H9 (cell line): ENCODE results near the gene BPIFB2. TPM values are rescaled to one million over a fixed set of nuclear protein-coding genes. Genes with fewer than 3 reads are reported as not detected.
A peak's percentile ranks its signal among the peaks of the same experiment; 100 is the strongest.

ENCODE experiments used
- DNase-seq: peaks from one replicate; pipeline ENCODE4 v3.0.0-alpha.2; 2017
- H2AFZ ChIP-seq: one replicate; pipeline ENCODE4 v1.6.1; 2013; ENCODE audit warnings: mild to moderate bottlenecking, low read length, control low read depth, moderate library complexity
- H2AK5ac ChIP-seq: 2 replicates; pipeline ENCODE4 v1.6.1; 2013; ENCODE audit warnings: low read length, control low read depth, mixed read lengths; ENCODE audit not compliant: insufficient read length
- H2BK120ac ChIP-seq: one replicate; pipeline ENCODE4 v1.6.1; 2013; ENCODE audit warnings: low read depth, mild to moderate bottlenecking, low read length, control low read depth, inconsistent platforms; ENCODE audit not compliant: poor library complexity, severe bottlenecking
- H2BK12ac ChIP-seq: 2 replicates; pipeline ENCODE4 v1.6.1; 2013; ENCODE audit warnings: low read length, control low read depth, mixed read lengths, low read depth; ENCODE audit not compliant: insufficient read length
- H2BK15ac ChIP-seq: 2 replicates; pipeline ENCODE4 v1.6.1; 2013; ENCODE audit warnings: low read depth, low read length, control low read depth
- H2BK20ac ChIP-seq: one replicate; pipeline ENCODE4 v1.6.1; 2013; ENCODE audit warnings: low read depth, mild to moderate bottlenecking, low read length, control low read depth, inconsistent platforms; ENCODE audit not compliant: poor library complexity, severe bottlenecking
- H2BK5ac ChIP-seq: 2 replicates; pipeline ENCODE4 v1.6.1; 2013; ENCODE audit warnings: low read length, control low read depth, mixed read lengths; ENCODE audit not compliant: insufficient read length
- H3K14ac ChIP-seq: 2 replicates; pipeline ENCODE4 v1.6.1; 2013; ENCODE audit warnings: low read length, control low read depth; ENCODE audit not compliant: insufficient read depth
- H3K18ac ChIP-seq: 2 replicates; pipeline ENCODE4 v1.6.1; 2013; ENCODE audit warnings: low read depth, mild to moderate bottlenecking, mixed read lengths, low read length, control low read depth; ENCODE audit not compliant: insufficient read length
- H3K23ac ChIP-seq: 2 replicates; pipeline ENCODE4 v1.6.1; 2013; ENCODE audit warnings: low read length, control low read depth, mixed read lengths, low read depth; ENCODE audit not compliant: insufficient read length
- H3K23me2 ChIP-seq: 2 replicates; pipeline ENCODE4 v1.6.1; 2013; ENCODE audit warnings: low read depth, mild to moderate bottlenecking, mixed read lengths, low read length, control low read depth; ENCODE audit not compliant: insufficient read length, poor library complexity, severe bottlenecking
- H3K27ac ChIP-seq: 2 replicates; pipeline ENCODE4 v1.5.1; 2013; ENCODE audit warnings: low read length, control low read depth, mixed read lengths, low read depth; ENCODE audit not compliant: insufficient read length
- H3K27me3 ChIP-seq: 2 replicates; pipeline ENCODE4 v1.6.1; 2013; ENCODE audit warnings: low read length, control low read depth, inconsistent platforms; ENCODE audit not compliant: insufficient read depth
- H3K4ac ChIP-seq: 2 replicates; pipeline ENCODE4 v1.6.1; 2013; ENCODE audit warnings: low read depth, mild to moderate bottlenecking, control low read depth, inconsistent platforms, low read length, moderate library complexity
- H3K4me1 ChIP-seq: 2 replicates; pipeline ENCODE4 v1.6.1; 2013; ENCODE audit warnings: low read length, control low read depth, inconsistent platforms; ENCODE audit not compliant: insufficient read depth
- H3K4me2 ChIP-seq: 2 replicates; pipeline ENCODE4 v1.6.1; 2013; ENCODE audit warnings: low read length, control low read depth, mixed read lengths; ENCODE audit not compliant: insufficient read length, insufficient read depth
- H3K56ac ChIP-seq: 2 replicates; pipeline ENCODE4 v1.6.1; 2013; ENCODE audit warnings: low read depth, mild to moderate bottlenecking, mixed read lengths, low read length, control low read depth; ENCODE audit not compliant: insufficient read length
- H3K79me1 ChIP-seq: 2 replicates; pipeline ENCODE4 v1.6.1; 2013; ENCODE audit warnings: low read depth, mild to moderate bottlenecking, moderate library complexity, low read length, control low read depth, inconsistent platforms; ENCODE audit not compliant: insufficient read depth, poor library complexity, severe bottlenecking
- H3K79me2 ChIP-seq: 2 replicates; pipeline ENCODE4 v1.6.1; 2013; ENCODE audit warnings: low read length, control low read depth, inconsistent platforms; ENCODE audit not compliant: insufficient read depth
- H3K9ac ChIP-seq: 2 replicates; pipeline ENCODE4 v1.6.1; 2013; ENCODE audit warnings: low read length, control low read depth, mixed read lengths; ENCODE audit not compliant: insufficient read length; ENCODE audit errors: extremely low read depth
- H3K9me3 ChIP-seq: one replicate; pipeline ENCODE4 v1.6.1; 2013; ENCODE audit warnings: low read depth, low read length, inconsistent platforms; ENCODE audit not compliant: control insufficient read depth
- H3T11ph ChIP-seq: one replicate; pipeline ENCODE4 v1.6.1; 2013; ENCODE audit warnings: mild to moderate bottlenecking, low read length, control low read depth, inconsistent platforms
- H4K20me1 ChIP-seq: one replicate; pipeline ENCODE4 v1.6.1; 2013; ENCODE audit not compliant: control insufficient read depth, insufficient read length, insufficient read depth
- H4K5ac ChIP-seq: 2 replicates; pipeline ENCODE4 v1.6.1; 2013; ENCODE audit warnings: low read depth, mild to moderate bottlenecking, mixed read lengths, low read length, control low read depth; ENCODE audit not compliant: insufficient read length
- H4K8ac ChIP-seq: replicated peaks from 2 replicates; pipeline ENCODE4 v1.6.1; 2013; ENCODE audit warnings: low read length, control low read depth, mixed read lengths, low read depth; ENCODE audit not compliant: insufficient read length
- H4K91ac ChIP-seq: 2 replicates; pipeline ENCODE4 v1.6.1; 2013; ENCODE audit warnings: low read depth, mild to moderate bottlenecking, moderate library complexity, mixed read lengths, low read length, control low read depth; ENCODE audit not compliant: insufficient read length
- H3K27ac Mint-ChIP-seq, 3 experiments: 2 replicates in 2 of 3; 3 replicates in 1 of 3; pipeline ENCODE4 v1.8.0; 2020 to 2021; ENCODE audit warnings: mixed read lengths in 3 of 3, mild to moderate bottlenecking in 1 of 3, moderate library complexity in 1 of 3
- H3K27me3 Mint-ChIP-seq: 2 replicates; pipeline ENCODE4 v1.8.0; 2021; ENCODE audit warnings: low read depth, mild to moderate bottlenecking, moderate library complexity, mixed read lengths
- H3K36me3 Mint-ChIP-seq, 3 experiments: 2 replicates in 2 of 3; 3 replicates in 1 of 3; pipeline ENCODE4 v1.8.0; 2020 to 2021; ENCODE audit warnings: low read depth in 3 of 3, mixed read lengths in 3 of 3; ENCODE audit not compliant: insufficient read depth in 1 of 3
- H3K4me1 Mint-ChIP-seq, 2 experiments: 2 replicates each; pipeline ENCODE4 v1.8.0; 2020; ENCODE audit warnings: mixed read lengths in 2 of 2
- H3K4me3 Mint-ChIP-seq, 2 experiments: 2 replicates in 1 of 2; 3 replicates in 1 of 2; pipeline ENCODE4 v1.8.0; 2020 to 2021; ENCODE audit warnings: mild to moderate bottlenecking in 2 of 2, mixed read lengths in 2 of 2, moderate library complexity in 1 of 2
- H3K9me3 Mint-ChIP-seq, 2 experiments: 2 replicates in 1 of 2; 3 replicates in 1 of 2; pipeline ENCODE4 v1.8.0; 2020; ENCODE audit warnings: mild to moderate bottlenecking in 2 of 2, mixed read lengths in 2 of 2, moderate library complexity in 1 of 2
- WGBS: extraction: QIAGEN DNeasy Blood & Tissue Kit; methylation state at CpG from one replicate; pipeline ENCODE4 v1.1.7; 2013; ENCODE audit warnings: missing lambda C conversion rate, low lambda C conversion rate, mixed read lengths; ENCODE audit not compliant: insufficient read length; ENCODE audit errors: extremely low coverage; 5-methylcytosine and 5-hydroxymethylcytosine counted together
- total RNA-seq: library from RNA; stranded (reverse); gene quantifications from 2 replicates; pipeline ENCODE4 v1.2.1, GENCODE V29; 2021
- TF ChIP-seq, protein P1 (sequence below): fragments of 200-600 bp; sonication (generic); conservative IDR thresholded peaks from 3 replicates; pipeline ENCODE4 v1.8.0; 2021; ENCODE audit warnings: antibody characterized with exemption, mild to moderate bottlenecking

The BPIFB2 gene
- total RNA-seq, 1 experiment from 2014 or later, result not detected

DNA sequence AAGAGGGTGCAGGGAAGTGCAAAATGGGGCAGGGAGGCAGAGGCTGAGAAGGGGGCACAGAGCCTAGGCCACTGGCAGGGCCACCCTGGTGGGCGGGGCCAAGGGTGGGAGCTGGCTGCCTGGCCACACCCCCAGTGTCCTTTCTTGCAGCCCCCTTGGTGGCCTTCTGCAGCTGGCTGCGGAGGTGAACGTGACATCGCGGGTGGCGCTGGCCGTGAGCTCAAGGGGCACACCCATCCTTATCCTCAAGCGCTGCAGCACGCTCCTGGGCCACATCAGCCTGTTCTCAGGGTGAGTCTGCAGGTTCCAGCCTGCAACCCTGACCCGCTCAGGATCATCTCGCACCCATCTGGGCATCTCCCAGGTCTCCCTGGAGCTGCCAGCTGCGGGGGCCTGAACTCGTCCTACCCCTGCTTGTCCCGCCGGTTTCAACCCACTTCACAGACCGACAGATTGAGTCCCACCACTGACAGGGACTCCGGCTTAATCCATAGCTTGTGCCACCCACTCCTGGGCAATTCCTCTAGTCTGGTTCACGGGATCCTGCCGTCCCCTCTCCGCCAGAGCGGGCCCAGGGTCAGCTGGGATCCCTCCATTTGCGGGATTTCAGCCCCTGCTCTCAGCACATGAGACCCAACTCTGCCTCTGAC is 52.4 kb downstream of the BPIFB2 start:
- Histone ChIP-seq H3K79me2 (no peaks in the 10 kb centered on the region), H3K79me1 (no peaks in the 10 kb centered on the region), H3K23me2 (no peaks in the 10 kb centered on the region), H4K91ac (no peak overlapping the region), H2AFZ (no peak overlapping the region), H3K9ac (no peak overlapping the region), H2BK120ac (no peak overlapping the region), H3K4me2 (no peak overlapping the region), H4K5ac (no peak overlapping the region), H3K23ac (no peak overlapping the region), H3K9me3 (no peaks in the 10 kb centered on the region), H4K8ac (no peak overlapping the region), H3K27me3 (no peaks in the 10 kb centered on the region), H3K27ac (no peak overlapping the region), H2BK5ac (no peak overlapping the region), H3T11ph (no peak overlapping the region), H4K20me1 (no peaks in the 10 kb centered on the region), H3K56ac (no peak overlapping the region), H3K4ac (no peak overlapping the region), H3K18ac (no peak overlapping the region), H3K14ac (no peak overlapping the region), H3K4me1 (no peaks in the 10 kb centered on the region), H2BK15ac (no peak overlapping the region), H2BK20ac (no peak overlapping the region), H2BK12ac (no peak overlapping the region), H2AK5ac (no peak overlapping the region)
- Mint-ChIP-seq H3K4me1 (no peaks in the 10 kb centered on the region), H3K27me3 (peaks cover 4% of the 10 kb centered on the region; the same call in 1 of the 2 replicates), H3K4me3 (no peak overlapping the region), H3K9me3 (no peaks in the 10 kb centered on the region), H3K36me3 (no peaks in the 10 kb centered on the region), H3K27ac (0 out of 7 replicates have a peak overlapping the region, but pooled peaks of 1 of the 3 experiments have one; percentile 36)
- TF ChIP-seq, protein P1, sequence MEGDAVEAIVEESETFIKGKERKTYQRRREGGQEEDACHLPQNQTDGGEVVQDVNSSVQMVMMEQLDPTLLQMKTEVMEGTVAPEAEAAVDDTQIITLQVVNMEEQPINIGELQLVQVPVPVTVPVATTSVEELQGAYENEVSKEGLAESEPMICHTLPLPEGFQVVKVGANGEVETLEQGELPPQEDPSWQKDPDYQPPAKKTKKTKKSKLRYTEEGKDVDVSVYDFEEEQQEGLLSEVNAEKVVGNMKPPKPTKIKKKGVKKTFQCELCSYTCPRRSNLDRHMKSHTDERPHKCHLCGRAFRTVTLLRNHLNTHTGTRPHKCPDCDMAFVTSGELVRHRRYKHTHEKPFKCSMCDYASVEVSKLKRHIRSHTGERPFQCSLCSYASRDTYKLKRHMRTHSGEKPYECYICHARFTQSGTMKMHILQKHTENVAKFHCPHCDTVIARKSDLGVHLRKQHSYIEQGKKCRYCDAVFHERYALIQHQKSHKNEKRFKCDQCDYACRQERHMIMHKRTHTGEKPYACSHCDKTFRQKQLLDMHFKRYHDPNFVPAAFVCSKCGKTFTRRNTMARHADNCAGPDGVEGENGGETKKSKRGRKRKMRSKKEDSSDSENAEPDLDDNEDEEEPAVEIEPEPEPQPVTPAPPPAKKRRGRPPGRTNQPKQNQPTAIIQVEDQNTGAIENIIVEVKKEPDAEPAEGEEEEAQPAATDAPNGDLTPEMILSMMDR, result no peak
- peak; percentile 46 for DNase-seq
- no CpG with 5 or more reads among the region's 22 CpGs for WGBS
